Measurements from ENCODE around the gene WDFY3. TPM values are rescaled to one million over a fixed set of nuclear protein-coding genes. Genes with fewer than 3 reads are reported as not detected.

WDFY3 gene
- total and polyA plus RNA-seq, 9 of the 15 experiments (the other 6 are each of a cell fraction or from before 2014, with no cell fraction given), result 0.58 to 13.5 (median 9.4) TPM

- TF ChIP-seq DLX4 (CRISPR knock-in tag; IDR thresholded peaks at IDR 0.05) (no peak), SMARCB1 (IDR thresholded peaks at IDR 0.05; ENCODE audit: insufficient read length, low read depth) (no peak), EP400 (IDR thresholded peaks at IDR 0.05) (no peak), RAD21 (CRISPR knock-in tag; conservative IDR thresholded peaks at IDR 0.05 in 1 of 2, IDR thresholded peaks at IDR 0.05 in 1 of 2) (peak in 1 of 2 experiments; percentile 11; a peak in 1 of 4 replicates), TAF15 (IDR thresholded peaks at IDR 0.05; ENCODE audit: low read depth, low read length) (no peak), MEF2D (tag; conservative IDR thresholded peaks at IDR 0.05; ENCODE audit: low read depth) (peak; percentile 90), LEF1 (IDR thresholded peaks at IDR 0.05) (no peak), CBX2 (IDR thresholded peaks at IDR 0.05; ENCODE audit: insufficient read depth, low read length, poor library complexity, severe bottlenecking) (no peak), BRF2 (IDR thresholded peaks at IDR 0.05; ENCODE audit: borderline replicate concordance, insufficient read depth, insufficient read length) (no peak), SLC30A9 (CRISPR knock-in tag; IDR thresholded peaks at IDR 0.05) (no peak), ZBTB7A (IDR thresholded peaks at IDR 0.05; ENCODE audit: borderline replicate concordance, control insufficient read depth, low read depth, low read length) (no peak), ZFP30 (CRISPR knock-in tag; IDR thresholded peaks at IDR 0.05; ENCODE audit: borderline replicate concordance) (no peak), KDM5B (IDR thresholded peaks at IDR 0.05; ENCODE audit: insufficient replicate concordance, low read depth, low read length) (no peak), ETV6 (IDR thresholded peaks at IDR 0.05; ENCODE audit: borderline replicate concordance in 1 of 2, low read depth in 2 of 2, low read length in 1 of 2) (peak in 1 of 2 experiments; percentile 78; a peak in 1 of 4 replicates), ETV6 (CRISPR knock-in tag; IDR thresholded peaks at IDR 0.05; ENCODE audit: borderline replicate concordance) (no peak)
These were observed 284.8 kb downstream of the WDFY3 start (continued) for GRCh38 chr4:84681486-84682274.
